RCC 7860 (cell line): ENCODE data around the gene TRIO.

Experiments used
- DNase-seq: peaks from one replicate; pipeline ENCODE4 v3.0.0-alpha.2; 2015; ENCODE audit warnings: low spot score
- FAIRE-seq: peaks from 2 replicates; lab custom pipeline; 2012; peaks lifted over from hg19 to GRCh38; lab: Jason Lieb, UNC

Gene TRIO

DNA sequence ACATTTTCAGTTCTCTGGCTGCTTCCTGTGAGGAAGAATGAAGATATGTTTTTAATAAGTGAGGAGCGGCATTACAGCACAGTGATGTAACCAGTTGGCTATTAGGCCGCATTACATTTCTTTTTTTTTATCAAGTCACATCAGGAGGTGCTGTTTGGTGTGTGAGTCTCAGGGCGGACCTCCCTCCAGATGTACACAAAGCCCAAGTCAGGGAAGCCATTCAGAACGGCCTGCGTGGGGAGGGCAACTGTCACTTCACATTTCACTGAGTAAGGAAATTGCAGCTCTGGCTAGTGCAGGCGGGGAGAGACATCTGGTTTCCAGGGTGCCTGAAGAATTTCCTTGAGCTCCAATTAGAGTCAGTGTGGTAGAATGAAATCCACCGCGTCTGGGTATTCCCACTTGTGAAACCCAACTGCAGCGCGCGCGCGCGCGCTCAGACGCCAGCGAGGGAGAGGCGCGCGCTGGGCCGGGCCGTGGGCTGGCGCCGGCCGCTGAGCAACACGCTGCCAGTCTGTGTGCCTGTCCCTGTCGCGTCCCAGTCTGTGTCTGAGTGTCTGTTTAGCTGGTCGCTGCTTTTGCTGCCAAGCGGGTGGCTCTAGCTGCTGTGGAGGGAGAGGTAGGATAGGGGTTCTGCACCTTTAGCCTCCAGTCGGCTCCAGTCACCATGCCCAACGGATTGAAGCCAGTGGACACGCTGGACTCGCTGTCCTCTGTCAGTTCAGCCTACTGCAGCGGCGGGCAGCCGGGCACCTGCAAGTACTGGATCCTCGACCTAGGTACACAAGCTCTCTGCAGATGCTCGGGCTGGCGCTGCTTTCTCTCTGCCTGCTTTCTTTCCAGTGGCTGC lies 297.7 kb downstream of the TRIO start:
- no peak for DNase-seq
- FAIRE-seq, result no peak

DNA sequence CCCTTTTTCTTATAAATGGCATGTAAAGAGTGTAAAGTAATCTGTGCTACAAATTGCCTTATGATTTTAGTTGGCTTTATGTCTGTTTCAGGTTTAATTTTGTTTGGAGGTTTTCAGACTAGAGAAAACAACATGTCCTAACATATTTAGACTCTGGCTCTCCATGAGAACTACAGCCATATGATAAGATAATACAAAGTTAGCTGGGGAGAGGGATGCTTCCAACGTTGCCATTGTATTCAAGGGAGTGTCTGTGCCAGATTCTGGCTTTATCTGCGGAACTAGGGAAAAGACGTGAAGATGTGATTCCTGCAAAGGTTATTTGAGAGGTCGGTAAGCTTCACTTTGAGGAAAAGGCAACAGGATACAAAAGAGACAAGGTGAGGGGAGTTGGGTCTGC lies 298.5 kb downstream of the TRIO start:
- FAIRE-seq (no peak), DNase-seq (no peak)

DNA sequence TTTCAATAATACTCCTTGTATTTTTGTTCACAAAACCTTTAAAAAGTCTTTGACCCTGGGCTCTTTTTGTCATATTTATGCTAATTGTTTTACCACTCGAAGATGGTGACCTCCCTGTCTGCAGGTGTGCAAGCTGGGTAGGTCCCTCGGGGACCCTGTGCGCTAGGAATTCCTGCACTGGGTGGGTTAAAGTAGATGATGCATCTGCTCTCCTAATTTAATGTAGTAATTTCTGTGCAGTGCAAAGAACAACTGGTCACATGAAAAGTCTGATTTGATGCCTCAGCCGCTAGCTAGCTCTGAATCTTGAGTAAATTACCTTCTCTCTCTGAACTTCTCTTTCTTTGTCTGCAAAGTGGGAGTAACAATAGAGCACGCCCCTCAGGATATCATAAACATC lies 299.4 kb downstream of the TRIO start:
- FAIRE-seq, result no peak
- no peak for DNase-seq

DNA sequence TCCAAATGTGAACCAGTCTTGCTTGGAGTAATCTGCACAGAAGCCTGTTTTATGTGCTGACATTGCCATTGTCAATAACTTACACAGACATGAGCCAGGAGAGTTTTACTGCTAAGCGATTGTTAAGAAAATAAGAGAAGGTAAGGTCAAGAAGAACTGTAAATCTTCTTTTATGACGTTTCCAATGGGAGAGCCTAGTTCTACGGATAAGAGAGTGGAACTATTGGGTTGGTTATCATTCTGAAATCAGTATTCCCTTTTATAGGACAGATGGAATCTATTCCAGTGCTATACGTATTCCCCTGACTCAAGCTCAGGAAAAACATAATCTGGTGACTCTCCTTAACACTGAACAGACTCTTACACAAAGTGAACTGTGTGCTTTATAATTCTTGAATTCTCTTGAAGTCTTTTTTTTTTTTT lies 300.5 kb downstream of the TRIO start:
- DNase-seq, result no peak
- FAIRE-seq, result no peak

DNA sequence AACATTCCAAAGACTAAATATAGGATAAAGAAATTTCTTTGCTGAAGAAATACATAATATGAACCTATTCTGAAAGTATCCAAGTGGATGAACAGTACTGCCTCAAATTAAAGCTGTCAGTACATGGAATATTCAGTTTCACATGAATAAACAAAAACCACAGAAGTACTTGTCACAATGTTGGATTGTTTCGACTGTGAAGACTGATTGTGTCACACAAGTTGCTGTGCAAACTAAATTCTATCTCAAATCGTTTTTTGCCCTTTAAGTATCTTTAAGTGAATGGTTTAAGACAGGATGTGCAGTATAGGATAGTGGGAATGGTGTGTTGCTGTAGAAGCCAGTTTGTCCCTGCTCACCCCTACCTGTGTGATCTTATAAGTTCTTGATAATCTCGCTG lies 301.0 kb downstream of the TRIO start:
- peak; percentile 36 for FAIRE-seq

DNA sequence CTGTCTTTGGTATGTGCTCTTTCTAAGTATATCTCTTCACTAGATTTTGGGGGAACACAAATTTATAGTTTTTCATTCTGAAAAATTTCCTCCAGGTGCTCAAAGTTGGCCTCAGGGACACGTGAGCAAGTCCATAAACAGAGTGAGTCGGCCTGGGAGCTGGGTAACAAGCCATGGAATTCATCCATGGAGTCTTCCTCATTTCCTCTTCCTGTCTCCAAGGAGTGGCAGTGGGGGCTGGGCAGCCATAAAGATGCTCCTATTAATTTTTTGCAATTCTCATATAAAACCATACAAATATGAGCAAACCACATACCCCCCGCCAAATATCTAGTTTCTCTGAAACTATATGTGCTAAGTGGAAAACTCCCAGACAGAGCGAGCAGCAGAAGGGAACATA lies 301.9 kb downstream of the TRIO start:
- DNase-seq (peak; percentile 62), FAIRE-seq (peak; percentile 59)

More for the DNA sequence above, 301.0 kb downstream of the TRIO start:
- DNase-seq, result no peak

DNA sequence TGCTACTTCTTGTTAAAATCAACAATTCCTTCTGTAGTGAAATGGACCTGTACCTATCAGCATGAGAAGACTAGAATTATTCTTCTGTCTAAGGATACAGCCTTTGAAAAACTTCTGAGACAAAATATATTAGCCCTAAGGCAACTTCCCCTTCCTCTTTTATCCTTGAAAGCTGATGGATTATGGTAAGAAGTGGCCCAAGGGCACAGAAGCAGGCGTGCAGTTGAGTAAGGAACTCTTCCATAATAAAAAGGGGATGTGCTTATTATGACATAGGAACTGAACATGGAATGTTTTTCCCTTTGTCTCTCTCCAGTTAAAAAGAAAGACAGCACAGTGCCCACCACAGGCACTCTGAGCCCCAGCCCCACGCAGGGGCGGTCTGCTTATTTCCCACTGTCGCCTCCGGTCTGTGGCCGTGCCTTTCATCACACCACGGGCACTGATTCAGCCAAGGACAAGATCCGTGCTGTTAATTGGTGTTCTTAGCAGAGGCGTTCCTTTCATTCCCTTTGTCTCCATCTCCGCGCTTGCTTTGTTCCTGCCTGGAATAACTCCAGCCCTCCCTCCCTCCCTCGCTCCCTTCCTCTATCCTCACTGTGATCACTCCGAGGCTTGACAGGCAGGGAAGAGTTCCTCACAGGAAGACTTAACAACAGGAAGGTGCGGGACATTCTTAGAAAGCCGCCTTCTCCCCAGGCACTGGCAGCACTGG lies 302.6 kb downstream of the TRIO start:
- no peak for FAIRE-seq
- DNase-seq, result no peak

DNA sequence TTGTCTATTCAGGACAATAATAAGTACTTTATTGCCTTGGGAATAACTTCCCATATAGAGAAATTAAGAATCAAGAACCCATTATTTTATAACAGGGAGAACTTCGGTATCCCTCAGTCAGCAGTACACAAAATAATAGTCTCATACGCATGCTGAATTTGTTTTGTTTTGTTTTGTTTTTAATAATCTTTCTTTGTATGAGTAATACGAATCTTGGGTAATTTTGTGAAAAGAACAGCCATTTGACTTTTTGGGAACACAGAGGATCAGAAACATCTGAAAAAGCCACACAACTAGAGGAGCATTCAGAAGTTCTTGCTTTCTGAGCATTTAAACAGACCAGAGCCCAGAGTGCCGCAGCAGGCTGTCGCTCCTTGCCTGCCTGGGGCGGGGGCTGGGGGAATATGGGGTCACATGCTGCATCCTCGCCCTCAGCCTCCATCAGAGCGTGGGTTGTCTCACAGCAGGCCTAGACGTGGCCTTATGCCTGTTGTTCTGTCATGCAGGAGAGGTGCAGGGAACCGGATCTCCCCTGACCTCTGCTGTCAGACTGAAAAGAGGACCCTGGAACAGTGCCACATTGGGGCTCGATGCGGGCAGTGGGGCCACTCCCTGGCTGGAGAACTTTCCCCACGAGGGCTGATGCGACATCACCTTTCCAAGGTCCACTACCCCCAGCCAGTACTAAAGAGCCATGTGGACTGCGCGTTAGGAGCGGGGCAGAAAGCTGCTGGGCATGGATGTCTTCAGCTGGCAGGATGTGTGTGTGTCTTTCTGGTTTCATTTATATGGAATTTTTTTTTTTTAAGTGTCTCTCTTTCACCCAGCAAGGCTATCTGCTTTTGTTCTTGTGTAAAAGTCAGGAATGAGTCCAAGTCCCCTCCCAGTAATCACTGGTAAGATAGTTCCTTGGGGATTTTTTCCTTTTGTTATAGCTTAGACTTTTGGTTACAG lies 305.1 kb downstream of the TRIO start:
- FAIRE-seq (peak; percentile 16), DNase-seq (peak; percentile 86)

DNA sequence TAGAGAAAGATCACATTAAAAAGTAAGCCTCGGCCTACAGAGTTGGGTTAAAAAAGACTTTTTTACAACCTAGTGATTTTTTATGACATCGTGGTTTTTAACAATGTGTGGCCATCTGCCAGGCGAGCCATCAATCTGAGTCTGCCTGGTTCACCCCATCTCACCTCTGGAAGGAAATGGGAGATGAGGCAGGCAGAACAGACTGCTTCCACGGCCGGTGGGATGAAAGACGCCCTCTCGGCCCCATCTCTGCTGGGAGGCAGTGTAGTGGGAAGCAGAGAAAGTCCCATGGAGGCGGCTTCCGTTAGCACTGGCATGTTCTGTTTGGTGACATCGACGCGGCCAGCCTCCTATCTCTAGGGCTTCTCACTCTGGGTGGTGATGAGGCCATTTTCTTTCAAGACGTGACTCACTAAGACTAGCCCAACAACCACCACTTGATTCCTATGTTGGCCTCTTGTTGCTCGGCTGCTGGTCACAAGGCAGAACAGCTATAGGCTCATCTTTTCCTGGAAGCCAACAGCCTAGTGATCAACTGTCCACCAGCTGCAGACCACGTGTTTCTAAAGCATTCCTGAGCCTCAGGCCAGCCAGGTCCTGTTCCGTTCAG lies 306.0 kb downstream of the TRIO start:
- DNase-seq, result peak; percentile 100
- peak; percentile 96 for FAIRE-seq

DNA sequence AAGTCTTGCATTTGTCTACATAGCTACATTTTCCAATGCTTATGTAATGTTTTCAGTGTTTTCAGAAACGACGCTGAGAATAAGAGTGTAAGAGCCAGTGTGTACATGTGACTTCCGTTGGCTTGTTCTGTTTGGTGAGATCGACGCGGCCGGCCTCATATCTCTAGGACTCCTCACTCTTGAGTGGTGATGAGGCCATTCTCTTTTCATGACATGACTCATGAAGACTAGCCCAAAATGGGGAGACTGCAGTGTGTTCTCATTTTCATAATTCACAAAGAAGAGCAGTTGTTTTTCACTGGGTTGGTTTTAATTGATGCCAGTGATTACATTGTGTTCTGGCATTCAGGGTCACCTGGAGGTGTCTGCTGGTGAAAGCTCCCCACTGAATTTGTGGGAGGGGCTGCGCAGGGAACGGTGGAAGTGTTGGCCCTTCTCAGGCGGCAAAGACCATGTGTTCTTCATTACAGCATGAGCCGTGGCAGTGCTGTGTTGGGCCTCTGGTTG lies 306.9 kb downstream of the TRIO start:
- FAIRE-seq (no peak), DNase-seq (peak; percentile 27)

DNA sequence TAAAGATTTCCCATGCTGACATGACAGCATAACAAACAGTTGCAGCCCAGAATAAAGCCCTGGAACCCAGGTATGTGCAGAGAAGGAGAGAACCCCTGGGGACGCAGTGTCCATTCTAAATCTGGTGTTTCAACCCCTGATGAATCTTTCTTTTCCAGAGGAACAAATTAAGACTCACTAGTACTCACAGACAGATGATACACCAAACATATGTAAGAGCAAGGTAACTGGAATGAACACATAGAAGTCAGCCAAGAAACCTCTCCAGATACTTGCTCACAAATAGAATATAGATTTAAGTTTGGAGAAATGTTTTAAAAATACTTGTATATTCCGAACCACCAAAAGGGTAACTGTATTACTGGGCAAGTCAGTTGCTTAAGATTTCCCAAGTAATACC lies 307.6 kb downstream of the TRIO start:
- FAIRE-seq, result no peak
- no peak for DNase-seq

DNA sequence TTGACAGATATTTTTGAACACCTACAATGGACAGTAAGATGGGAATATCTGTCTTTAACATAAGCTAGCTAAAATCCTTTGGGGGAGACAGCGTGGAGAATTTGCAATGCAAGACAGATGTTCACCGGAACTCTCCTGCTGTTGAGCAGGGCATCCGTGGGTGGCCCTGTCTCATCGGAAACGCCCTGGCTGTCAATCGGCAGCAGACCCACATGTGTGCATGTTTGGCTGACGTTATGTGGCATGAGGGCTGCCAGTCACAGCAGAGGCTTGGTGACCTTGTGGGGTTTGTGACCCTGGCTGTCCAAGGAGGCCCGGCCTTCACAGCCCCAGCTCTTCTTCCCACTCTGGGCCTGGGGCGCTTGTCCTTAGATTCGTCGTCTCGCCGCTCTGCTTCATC lies 308.7 kb downstream of the TRIO start:
- no peak for DNase-seq
- FAIRE-seq, result no peak

DNA sequence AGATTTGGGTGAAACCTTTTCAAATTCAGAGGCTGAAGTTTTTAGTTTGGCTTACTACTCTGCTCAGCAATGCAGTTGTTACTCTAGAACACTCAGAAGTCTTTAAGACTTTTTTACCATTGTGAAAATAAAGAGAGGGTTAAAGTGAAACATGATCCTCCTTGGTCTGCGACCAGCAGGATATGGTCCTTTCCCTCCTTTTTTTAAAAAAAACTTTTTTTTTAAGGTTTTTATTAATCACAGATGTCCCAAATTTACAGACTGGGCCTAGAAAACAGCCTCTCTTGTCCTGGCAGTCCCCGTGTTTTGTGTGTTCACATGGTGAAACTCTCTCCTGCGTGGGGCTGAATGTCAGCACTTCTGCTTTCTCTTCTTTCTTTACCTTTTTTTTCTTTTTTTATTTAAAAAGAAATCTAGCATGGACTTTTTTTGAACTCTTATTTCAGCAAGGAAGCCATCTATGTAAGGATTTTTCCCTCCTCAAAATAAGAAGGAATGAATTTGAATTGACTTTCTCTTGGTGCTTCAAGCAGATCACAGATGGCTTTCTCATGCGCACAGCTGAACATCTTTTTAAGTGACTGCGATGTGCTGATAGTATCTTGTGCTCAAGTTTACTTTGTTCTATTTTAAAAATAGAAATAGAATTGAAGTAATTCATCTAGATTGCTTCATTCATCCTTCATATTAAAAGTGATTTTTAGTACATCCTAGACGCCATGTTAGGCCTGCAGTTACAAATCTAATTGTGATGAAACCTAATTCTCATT lies 309.7 kb downstream of the TRIO start:
- DNase-seq (no peak), FAIRE-seq (no peak)

DNA sequence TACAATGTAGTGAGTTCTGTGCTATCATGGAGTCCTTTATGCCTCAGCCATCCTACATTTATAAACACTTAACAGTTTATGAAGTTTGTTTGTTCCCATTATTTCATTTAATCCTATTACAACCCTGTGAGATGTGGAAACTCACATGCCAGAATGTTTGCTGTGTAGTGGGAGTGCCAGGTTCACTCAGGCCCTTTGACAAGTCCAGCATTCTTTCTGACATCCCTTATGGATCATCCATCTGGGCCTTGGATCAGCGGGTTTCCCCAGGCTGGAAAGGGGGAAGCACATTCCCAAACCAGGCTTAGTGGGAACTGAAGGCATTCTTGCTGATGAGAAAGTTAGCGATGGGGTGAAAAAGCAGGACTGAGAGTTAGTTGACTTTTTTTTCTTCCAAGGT lies 310.3 kb downstream of the TRIO start:
- DNase-seq (no peak), FAIRE-seq (no peak)

DNA sequence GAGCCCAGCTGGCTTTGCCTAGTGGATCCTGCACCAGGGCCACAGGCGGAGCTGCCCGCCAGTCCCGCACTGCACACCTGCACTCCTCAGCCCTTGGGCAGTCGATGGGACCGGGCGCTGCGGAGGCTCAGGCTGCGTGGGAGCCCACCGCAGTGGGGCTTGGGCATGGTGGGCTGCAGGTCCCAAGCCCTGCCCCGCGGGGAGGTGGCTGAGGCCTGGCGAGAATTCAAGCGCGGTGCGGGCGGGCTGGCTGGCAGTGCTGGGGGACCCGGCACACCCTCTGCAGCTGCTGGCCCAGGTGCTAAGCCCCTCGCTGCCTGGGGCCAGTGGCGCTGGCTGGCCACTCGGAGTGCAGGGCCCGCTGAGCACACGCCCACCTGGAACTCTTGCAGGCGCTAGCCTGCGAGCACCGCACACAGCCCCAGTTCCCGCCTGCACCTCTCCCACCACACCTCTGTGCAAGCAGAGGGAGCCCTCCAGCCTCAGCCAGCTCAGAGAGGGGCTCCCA lies 312.7 kb downstream of the TRIO start:
- FAIRE-seq (no peak), DNase-seq (no peak)

DNA sequence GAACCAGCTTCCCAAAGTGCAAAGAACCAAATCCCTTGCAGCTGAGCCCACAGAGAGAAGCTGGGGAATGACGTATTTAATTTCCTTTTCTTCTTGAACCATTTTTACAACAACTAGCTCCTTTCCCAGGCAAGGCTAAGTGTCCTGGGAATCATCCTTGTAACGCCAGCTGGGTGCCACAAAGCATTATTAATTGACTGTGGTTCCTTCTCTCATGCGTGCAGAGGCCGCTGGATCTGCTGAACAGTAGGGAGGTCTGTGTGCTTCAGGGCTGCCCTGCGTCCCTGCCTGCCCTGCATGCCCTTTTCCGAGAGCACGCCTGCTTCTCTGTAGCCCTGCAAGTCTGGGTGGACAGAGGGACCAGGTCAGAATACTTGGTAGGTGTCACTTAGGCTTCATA lies 314.3 kb downstream of the TRIO start:
- FAIRE-seq, result no peak
- DNase-seq, result no peak

DNA sequence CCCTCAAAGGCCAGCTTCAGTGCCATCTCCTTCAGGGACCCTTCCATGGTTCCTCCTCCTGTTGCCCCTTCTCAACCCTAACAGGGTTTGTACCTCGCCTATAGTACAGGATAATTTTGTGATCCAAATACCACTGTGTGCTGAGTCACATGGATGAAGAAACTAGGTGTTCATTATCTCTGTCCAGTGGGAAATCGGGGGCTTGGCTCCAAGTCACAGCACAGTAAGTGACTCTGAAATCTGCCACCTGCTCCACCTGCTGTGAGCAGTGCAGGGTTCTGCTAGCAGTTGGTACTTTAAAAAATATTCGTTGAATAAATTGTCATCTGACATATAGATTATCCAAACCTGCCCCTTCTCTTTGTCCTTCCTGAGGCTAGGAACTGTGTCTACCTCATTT lies 315.3 kb downstream of the TRIO start:
- FAIRE-seq, result no peak
- DNase-seq, result no peak

DNA sequence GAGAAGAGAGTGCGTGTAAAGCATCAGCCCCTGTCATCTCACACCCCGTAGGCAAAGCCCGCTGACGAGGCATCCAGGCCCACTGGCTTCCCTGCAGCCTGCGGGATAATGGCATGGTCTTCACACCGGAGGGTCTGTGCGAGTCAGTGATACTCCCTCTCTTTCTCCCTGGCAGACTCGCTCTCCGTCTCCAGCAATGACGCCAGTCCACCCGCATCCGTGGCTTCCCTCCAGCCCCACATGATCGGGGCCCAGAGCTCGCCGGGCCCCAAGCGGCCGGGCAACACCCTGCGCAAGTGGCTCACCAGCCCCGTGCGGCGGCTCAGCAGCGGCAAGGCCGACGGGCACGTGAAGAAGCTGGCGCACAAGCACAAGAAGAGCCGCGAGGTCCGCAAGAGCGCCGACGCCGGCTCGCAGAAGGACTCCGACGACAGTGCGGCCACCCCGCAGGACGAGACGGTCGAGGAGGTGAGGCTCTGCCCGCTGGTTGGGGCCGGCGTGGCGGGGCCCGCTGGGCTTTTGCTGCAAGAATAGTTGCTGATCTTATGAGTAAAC lies 317.8 kb downstream of the TRIO start:
- no peak for DNase-seq
- no peak for FAIRE-seq

DNA sequence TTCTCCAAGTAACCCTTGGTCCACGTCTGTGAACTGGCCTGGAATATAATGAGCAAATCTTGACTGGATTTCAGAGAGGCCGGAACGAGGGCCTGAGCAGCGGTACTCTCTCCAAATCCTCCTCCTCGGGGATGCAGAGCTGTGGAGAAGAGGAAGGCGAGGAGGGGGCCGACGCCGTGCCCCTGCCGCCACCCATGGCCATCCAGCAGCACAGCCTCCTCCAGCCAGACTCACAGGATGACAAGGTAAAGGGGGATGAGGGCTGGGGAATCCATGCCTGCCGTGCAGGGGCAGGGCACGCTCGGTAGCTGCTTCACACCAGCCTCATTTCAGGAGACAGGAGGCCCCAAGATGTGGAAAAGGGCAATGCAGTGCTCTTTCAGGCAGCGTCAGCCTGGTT lies 319.5 kb downstream of the TRIO start:
- no peak for FAIRE-seq
- no peak for DNase-seq
